Measurements from ENCODE around the gene ENO3.

The ENO3 gene

DNA sequence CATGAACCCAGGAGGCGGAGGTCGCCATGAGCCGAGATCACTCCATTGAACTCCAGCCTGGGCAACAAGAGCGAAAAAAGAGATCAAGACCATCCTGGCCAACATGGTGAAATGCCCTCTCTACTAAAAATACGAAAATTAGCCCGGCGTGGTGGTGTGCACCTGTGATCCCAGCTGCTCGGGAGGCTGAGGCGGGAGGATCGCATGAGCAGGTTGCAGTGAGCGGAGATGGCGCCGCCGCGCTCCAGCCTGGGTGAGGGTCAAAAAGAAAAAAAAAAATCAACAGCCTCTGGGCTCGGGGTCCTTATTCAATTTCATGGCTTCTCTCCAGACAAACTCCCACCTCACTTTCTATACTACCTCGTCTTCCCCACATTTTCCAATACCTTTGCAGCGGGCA lies 22.0 kb upstream of the ENO3 start:
- Histone ChIP-seq H3K9ac (ENCODE audit: low read depth, low read length, poor library complexity, severe bottlenecking) (no peak overlapping the region), H3K9me2 (replicated peaks; ENCODE audit: low read depth, low read length) (no peaks in the 10 kb centered on the region), H3K27me3 (ENCODE audit: insufficient read depth, low read length, poor library complexity, severe bottlenecking) (no peaks in the 10 kb centered on the region), H3K4me2 (ENCODE audit: low read depth, low read length, poor library complexity, severe bottlenecking) (no peak overlapping the region), H3F3A (ENCODE audit: low read depth) (no peaks in the 10 kb centered on the region), H3K4me3 (ENCODE audit: low read length, poor library complexity, severe bottlenecking) (no peak overlapping the region), H4K20me1 (ENCODE audit: insufficient read depth, low read length, poor library complexity, severe bottlenecking) (no peaks in the 10 kb centered on the region), H3K4me1 (ENCODE audit: insufficient read depth, low read length, poor library complexity, severe bottlenecking) (peaks cover 10% of the 10 kb centered on the region), H3K9me3 (ENCODE audit: insufficient read depth, low read depth, low read length) (no peaks in the 10 kb centered on the region), H2AFZ (ENCODE audit: low read length) (no peak overlapping the region), H3K79me2 (ENCODE audit: insufficient read depth, low read length) (no peaks in the 10 kb centered on the region), H3K36me3 (ENCODE audit: insufficient read depth, low read length) (no peaks in the 10 kb centered on the region)
- TF ChIP-seq, protein P1, sequence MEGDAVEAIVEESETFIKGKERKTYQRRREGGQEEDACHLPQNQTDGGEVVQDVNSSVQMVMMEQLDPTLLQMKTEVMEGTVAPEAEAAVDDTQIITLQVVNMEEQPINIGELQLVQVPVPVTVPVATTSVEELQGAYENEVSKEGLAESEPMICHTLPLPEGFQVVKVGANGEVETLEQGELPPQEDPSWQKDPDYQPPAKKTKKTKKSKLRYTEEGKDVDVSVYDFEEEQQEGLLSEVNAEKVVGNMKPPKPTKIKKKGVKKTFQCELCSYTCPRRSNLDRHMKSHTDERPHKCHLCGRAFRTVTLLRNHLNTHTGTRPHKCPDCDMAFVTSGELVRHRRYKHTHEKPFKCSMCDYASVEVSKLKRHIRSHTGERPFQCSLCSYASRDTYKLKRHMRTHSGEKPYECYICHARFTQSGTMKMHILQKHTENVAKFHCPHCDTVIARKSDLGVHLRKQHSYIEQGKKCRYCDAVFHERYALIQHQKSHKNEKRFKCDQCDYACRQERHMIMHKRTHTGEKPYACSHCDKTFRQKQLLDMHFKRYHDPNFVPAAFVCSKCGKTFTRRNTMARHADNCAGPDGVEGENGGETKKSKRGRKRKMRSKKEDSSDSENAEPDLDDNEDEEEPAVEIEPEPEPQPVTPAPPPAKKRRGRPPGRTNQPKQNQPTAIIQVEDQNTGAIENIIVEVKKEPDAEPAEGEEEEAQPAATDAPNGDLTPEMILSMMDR (conservative IDR thresholded peaks at IDR 0.05; ENCODE audit: low read length) = no peak

DNA sequence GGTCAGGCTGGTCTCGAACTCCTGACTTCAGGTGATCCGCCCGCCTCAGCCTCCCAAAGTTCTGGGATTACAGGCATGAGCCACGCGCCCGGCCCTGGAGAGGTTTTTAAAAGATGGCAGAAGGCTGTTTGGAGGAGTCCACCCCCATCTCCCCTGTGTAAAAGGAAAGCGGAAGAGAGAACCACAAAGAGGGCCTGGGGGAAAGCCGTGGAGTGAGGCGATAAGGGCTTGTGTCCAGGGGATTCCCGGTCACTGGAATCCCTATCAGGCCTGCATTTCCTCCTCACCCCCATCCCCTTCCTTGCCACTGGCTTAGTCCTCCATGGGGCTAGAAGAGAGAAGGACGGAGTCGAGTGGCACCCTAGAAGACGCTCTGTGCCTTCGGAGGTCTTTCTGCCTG lies 19.0 kb upstream of the ENO3 start, which contains the start of gene GP1BA:
Gene GP1BA (plus strand): TSS at position 315 of the 400 bp plus-strand sequence. CDS start 328 bp downstream, outside the sequence.
- H3K79me2 ChIP-seq (ENCODE audit: insufficient read depth, low read length) = peaks cover 7% of the 10 kb centered on the region; the same call in 1 of the 2 replicates
- no peaks in the 10 kb centered on the region for H3K27me3 ChIP-seq (ENCODE audit: insufficient read depth, low read length, poor library complexity, severe bottlenecking)
- TF ChIP-seq, protein P1 (conservative IDR thresholded peaks at IDR 0.05; ENCODE audit: low read length) = no peak
- TF ChIP-seq EZH2phosphoT487 (IDR thresholded peaks at IDR 0.05; ENCODE audit: borderline replicate concordance) = no peak
- no peaks in the 10 kb centered on the region for H4K20me1 ChIP-seq (ENCODE audit: insufficient read depth, low read length, poor library complexity, severe bottlenecking)
- H3K4me1 ChIP-seq (ENCODE audit: insufficient read depth, low read length, poor library complexity, severe bottlenecking) = peaks cover 32% of the 10 kb centered on the region
- H3K9me2 ChIP-seq (replicated peaks; ENCODE audit: low read depth, low read length) = no peaks in the 10 kb centered on the region
- peaks cover 6% of the 10 kb centered on the region; the same call in 1 of the 2 replicates for H3F3A ChIP-seq (ENCODE audit: low read depth)
- H3K9ac ChIP-seq (ENCODE audit: low read depth, low read length, poor library complexity, severe bottlenecking) = peak within 1 kb of the TSS; percentile 52
- no peak within 1 kb of the TSS for H3K4me3 ChIP-seq (ENCODE audit: low read length, poor library complexity, severe bottlenecking)
- no peaks in the 10 kb centered on the region for H3K36me3 ChIP-seq (ENCODE audit: insufficient read depth, low read length)
- peak within 1 kb of the TSS; percentile 80 for H3K4me2 ChIP-seq (ENCODE audit: low read depth, low read length, poor library complexity, severe bottlenecking)
- H3K9me3 ChIP-seq (ENCODE audit: insufficient read depth, low read depth, low read length) = no peaks in the 10 kb centered on the region
- H2AFZ ChIP-seq (ENCODE audit: low read length) = no peak within 1 kb of the TSS

DNA sequence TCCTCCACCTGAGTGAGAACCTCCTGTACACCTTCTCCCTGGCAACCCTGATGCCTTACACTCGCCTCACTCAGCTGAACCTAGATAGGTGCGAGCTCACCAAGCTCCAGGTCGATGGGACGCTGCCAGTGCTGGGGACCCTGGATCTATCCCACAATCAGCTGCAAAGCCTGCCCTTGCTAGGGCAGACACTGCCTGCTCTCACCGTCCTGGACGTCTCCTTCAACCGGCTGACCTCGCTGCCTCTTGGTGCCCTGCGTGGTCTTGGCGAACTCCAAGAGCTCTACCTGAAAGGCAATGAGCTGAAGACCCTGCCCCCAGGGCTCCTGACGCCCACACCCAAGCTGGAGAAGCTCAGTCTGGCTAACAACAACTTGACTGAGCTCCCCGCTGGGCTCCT lies 18.2 kb upstream of the ENO3 start:
- H2AFZ ChIP-seq (ENCODE audit: low read length) = no peak overlapping the region
- peaks cover 6% of the 10 kb centered on the region; the same call in 1 of the 2 replicates for H3F3A ChIP-seq (ENCODE audit: low read depth)
- no peak overlapping the region for H3K4me3 ChIP-seq (ENCODE audit: low read length, poor library complexity, severe bottlenecking)
- no peaks in the 10 kb centered on the region for H3K36me3 ChIP-seq (ENCODE audit: insufficient read depth, low read length)
- H4K20me1 ChIP-seq (ENCODE audit: insufficient read depth, low read length, poor library complexity, severe bottlenecking) = no peaks in the 10 kb centered on the region
- H3K9me3 ChIP-seq (ENCODE audit: insufficient read depth, low read depth, low read length) = no peaks in the 10 kb centered on the region
- no peak overlapping the region for H3K4me2 ChIP-seq (ENCODE audit: low read depth, low read length, poor library complexity, severe bottlenecking)
- H3K9me2 ChIP-seq (replicated peaks; ENCODE audit: low read depth, low read length) = no peaks in the 10 kb centered on the region
- H3K27me3 ChIP-seq (ENCODE audit: insufficient read depth, low read length, poor library complexity, severe bottlenecking) = no peaks in the 10 kb centered on the region
- no peak overlapping the region for H3K9ac ChIP-seq (ENCODE audit: low read depth, low read length, poor library complexity, severe bottlenecking)
- peaks cover 38% of the 10 kb centered on the region for H3K4me1 ChIP-seq (ENCODE audit: insufficient read depth, low read length, poor library complexity, severe bottlenecking)
- TF ChIP-seq, protein P1 (conservative IDR thresholded peaks at IDR 0.05; ENCODE audit: low read length) = no peak
- no peak for TF ChIP-seq EZH2phosphoT487 (IDR thresholded peaks at IDR 0.05; ENCODE audit: borderline replicate concordance)
- H3K79me2 ChIP-seq (ENCODE audit: insufficient read depth, low read length) = peaks cover 14% of the 10 kb centered on the region; the same call in 1 of the 2 replicates
